C4-2B (cell line): ENCODE measurements around the gene SNX19.
A peak's percentile ranks its signal among the peaks of the same experiment; 100 is the strongest.
"Not testable (repeated sequence)": the region's sequence is repeated elsewhere in the genome, so short reads cannot be mapped to it uniquely, and the experiment has no call there.

Experiments used
- H3K27ac ChIP-seq: fragments of 450-650 bp; 2 replicates; pipeline ENCODE4 v1.5.1; 2017
- CTCF ChIP-seq: fragments of 450-650 bp; conservative IDR thresholded peaks from 2 replicates; pipeline ENCODE4 v1.5.1; 2017; ENCODE audit warnings: mild to moderate bottlenecking
- ZFX ChIP-seq: fragments of 450-650 bp; IDR thresholded peaks from 2 replicates; pipeline ENCODE4 v1.6.1; 2017

Gene SNX19

DNA sequence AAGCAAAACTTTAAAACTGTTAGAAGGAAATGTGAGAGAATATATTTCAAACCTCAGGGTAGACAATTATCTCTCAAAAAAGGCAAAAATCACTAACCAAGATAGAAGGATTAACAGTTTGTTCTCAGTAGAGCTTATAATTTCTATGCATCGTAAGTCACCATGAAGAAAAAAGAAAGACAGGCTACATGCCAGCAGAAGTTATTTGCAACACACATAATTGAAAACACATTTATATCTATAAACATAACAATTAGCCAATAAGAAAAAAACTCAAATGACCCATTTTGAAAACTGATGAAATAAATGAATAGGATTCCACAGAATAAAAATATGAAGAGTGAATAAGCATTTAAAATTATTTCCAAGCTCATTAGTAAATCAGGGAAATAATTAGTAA is 24.4 kb upstream of the SNX19 start:
- no peak for TF ChIP-seq ZFX
- TF ChIP-seq CTCF: no peak
- H3K27ac ChIP-seq: no peak overlapping the region

DNA sequence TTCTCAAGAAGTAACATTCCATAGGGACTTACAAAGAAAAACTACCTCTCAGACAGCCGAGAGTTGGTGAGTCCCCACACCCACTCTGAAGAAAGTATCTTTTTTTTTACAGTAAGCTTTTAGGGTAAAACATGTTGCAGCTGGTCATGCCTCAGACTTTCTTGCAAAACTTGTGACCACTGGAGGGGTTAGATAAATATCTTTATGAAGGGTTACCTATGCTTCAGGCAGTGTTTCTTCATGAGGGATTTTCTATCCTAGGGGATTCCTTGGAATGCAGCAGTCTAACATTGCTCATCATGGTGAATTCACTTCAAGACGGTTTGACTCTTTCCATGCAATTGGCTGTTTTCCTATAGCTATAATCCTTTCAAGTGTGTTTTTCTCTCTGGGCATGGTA is 20.8 kb upstream of the SNX19 start:
- no peak for TF ChIP-seq ZFX
- no peak for TF ChIP-seq CTCF
- no peak overlapping the region for H3K27ac ChIP-seq

GRCh38 chr11:130932086-130932712 is 15.9 kb upstream of the SNX19 start:
- TF ChIP-seq CTCF (no peak), ZFX (no peak)
- no peak overlapping the region for H3K27ac ChIP-seq

GRCh38 chr11:130924750-130925149 is 8.5 kb upstream of the SNX19 start:
- no peak overlapping the region for H3K27ac ChIP-seq
- TF ChIP-seq ZFX (no peak), CTCF (no peak)

DNA sequence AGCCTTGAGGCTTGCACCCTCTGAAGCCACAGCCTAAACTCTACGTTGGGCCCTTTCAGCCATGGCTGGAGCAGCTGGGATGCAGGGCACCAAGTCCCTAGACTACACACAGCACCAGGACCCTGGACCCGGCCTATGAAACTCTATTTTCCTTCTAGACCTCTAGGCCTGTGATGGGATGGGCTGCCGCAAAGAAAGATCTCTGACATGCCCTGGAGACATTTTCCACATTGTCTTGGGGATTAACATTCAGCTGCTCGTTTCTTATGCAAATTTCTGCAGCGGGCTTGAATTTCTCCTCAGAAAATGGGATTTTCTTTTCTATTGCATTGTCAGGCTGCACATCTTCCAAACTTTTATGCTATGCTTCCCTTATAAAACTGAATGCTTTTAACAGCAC is 4.3 kb upstream of the SNX19 start:
- not testable (repeated sequence) for H3K27ac ChIP-seq

DNA sequence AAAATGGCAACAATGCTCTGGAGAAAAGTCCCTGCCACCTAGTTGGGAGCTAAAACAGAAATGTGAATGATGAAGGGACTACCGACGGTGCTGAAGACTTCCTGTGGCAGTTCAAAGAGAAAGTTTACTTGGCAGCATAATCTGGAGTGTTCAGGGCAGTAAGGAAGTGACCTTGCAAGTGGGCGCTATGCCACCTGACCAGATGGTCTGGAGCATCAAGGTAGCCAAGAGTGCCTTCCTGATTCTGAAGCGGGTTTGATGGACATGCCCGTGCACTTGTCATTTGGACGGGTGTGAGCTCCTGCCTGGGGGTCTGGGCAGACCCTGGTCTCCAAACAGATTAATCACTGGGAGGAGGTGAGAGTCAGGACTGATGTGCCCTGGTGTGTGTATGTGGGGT is 1.8 kb upstream of the SNX19 start:
- TF ChIP-seq CTCF (no peak), ZFX (no peak)

GRCh38 chr11:130916910-130917309 is 631 bp upstream of the SNX19 start:
- H3K27ac ChIP-seq: peak overlapping the region; percentile 94
- TF ChIP-seq ZFX (no peak), CTCF (no peak)

More for the DNA sequence above, 1.8 kb upstream of the SNX19 start:
- H3K27ac ChIP-seq: no peak overlapping the region

GRCh38 chr11:130915603-130916237 is 559 bp downstream of the SNX19 start:
- peak overlapping the region; percentile 94 for H3K27ac ChIP-seq
- TF ChIP-seq CTCF: no peak
- no peak for TF ChIP-seq ZFX
